Measurements from ENCODE around the gene HES7. TPM values are rescaled to one million over a fixed set of nuclear protein-coding genes. Genes with fewer than 3 reads are reported as not detected.

Gene HES7
- total RNA-seq, 2 experiments from 2014 or later = 0.52 to 0.53 TPM

GRCh38 chr17:8089728-8090127, 34.2 kb downstream of the HES7 start:
- ATAC-seq (ENCODE audit: poor library complexity) (no peak), DNase-seq (no peak)
- TF ChIP-seq CTCF (IDR thresholded peaks at IDR 0.05) = no peak
- Mint-ChIP-seq H3K27ac (no peak overlapping the region), H3K9me3 (no peaks in the 10 kb centered on the region), H3K27me3 (peaks cover 30% of the 10 kb centered on the region), H3K4me1 (ENCODE audit: low read depth) (peaks cover 10% of the 10 kb centered on the region), H3K4me3 (no peak overlapping the region), H3K36me3 (ENCODE audit: low read depth) (no peaks in the 10 kb centered on the region)
- no peaks in the 10 kb centered on the region for H3K9me3 ChIP-seq (ENCODE audit: control insufficient read depth in 1 of 2, insufficient read depth in 1 of 2, low read length in 2 of 2)
- no peak overlapping the region for H3K27ac ChIP-seq (ENCODE audit: low read depth in 1 of 2, low read length in 2 of 2)
- H3K4me3 ChIP-seq (ENCODE audit: low read length) = no peak overlapping the region
- peaks cover 4 to 8% of the 10 kb centered on the region in 2 experiments for H3K27me3 ChIP-seq (ENCODE audit: control insufficient read depth in 1 of 2, insufficient read depth in 2 of 2, low read length in 2 of 2)
- no peaks in the 10 kb centered on the region for H3K36me3 ChIP-seq (ENCODE audit: insufficient read depth, low read length)
- H3K4me1 ChIP-seq (ENCODE audit: insufficient read depth, low read length) = peaks cover 9% of the 10 kb centered on the region
- intact Hi-C loops (cut with DNase I, micrococcal nuclease) = no loop called here
- CTCF ChIA-PET = interaction anchor here (2.4 kb wide), 1 partner anchor 29 kb away, joined by 6 read pairs; the partner anchor contains the start of gene ALOXE3
- POLR2A ChIA-PET = interaction anchor here (2.5 kb wide), 1 partner anchor 29 kb away, joined by 6 read pairs; the partner anchor contains the start of gene ALOXE3

GRCh38 chr17:8087952-8088230, 36.0 kb downstream of the HES7 start:
- no peak for ATAC-seq (ENCODE audit: poor library complexity)
- TF ChIP-seq CTCF (IDR thresholded peaks at IDR 0.05) = no peak
- Histone ChIP-seq H3K27ac (ENCODE audit: low read depth in 1 of 2, low read length in 2 of 2) (no peak overlapping the region), H3K4me3 (ENCODE audit: low read length) (no peak overlapping the region), H3K4me1 (ENCODE audit: insufficient read depth, low read length) (no peaks in the 10 kb centered on the region), H3K36me3 (ENCODE audit: insufficient read depth, low read length) (no peaks in the 10 kb centered on the region), H3K9me3 (ENCODE audit: control insufficient read depth in 1 of 2, insufficient read depth in 1 of 2, low read length in 2 of 2) (no peaks in the 10 kb centered on the region), H3K27me3 (ENCODE audit: control insufficient read depth in 1 of 2, insufficient read depth in 2 of 2, low read length in 2 of 2) (peaks cover 4 to 8% of the 10 kb centered on the region in 2 experiments)
- H3K36me3 Mint-ChIP-seq (ENCODE audit: low read depth) = no peaks in the 10 kb centered on the region
- H3K27ac Mint-ChIP-seq = no peak overlapping the region
- POLR2A ChIA-PET = interaction anchor here (0.8 kb wide), 1 partner anchor 86 kb away, joined by 3 read pairs; no protein-coding TSS in a partner anchor
- H3K4me3 Mint-ChIP-seq = no peak overlapping the region
- intact Hi-C loops (cut with DNase I, micrococcal nuclease) = no loop called here
- peaks cover 26% of the 10 kb centered on the region for H3K27me3 Mint-ChIP-seq
- H3K4me1 Mint-ChIP-seq (ENCODE audit: low read depth) = no peaks in the 10 kb centered on the region
- no peaks in the 10 kb centered on the region for H3K9me3 Mint-ChIP-seq
- no peak for DNase-seq
- CTCF ChIA-PET = interaction anchor here (1.8 kb wide), 1 partner anchor 14 kb away, joined by 6 read pairs; no protein-coding TSS in a partner anchor

GRCh38 chr17:8087075-8087951, 36.6 kb downstream of the HES7 start, which contains the start of gene ALOX12B:
ALOX12B (minus strand) TSS chr17:8087716; CDS start chr17:8087442, 274 bp downstream.
- ATAC-seq (ENCODE audit: poor library complexity) = no peak
- H3K27me3 ChIP-seq (ENCODE audit: control insufficient read depth in 1 of 2, insufficient read depth in 2 of 2, low read length in 2 of 2) = peaks cover 4 to 6% of the 10 kb centered on the region in 2 experiments
- Mint-ChIP-seq H3K36me3 (ENCODE audit: low read depth) (no peaks in the 10 kb centered on the region), H3K27ac (no peak within 1 kb of the TSS), H3K4me1 (ENCODE audit: low read depth) (no peaks in the 10 kb centered on the region), H3K9me3 (no peaks in the 10 kb centered on the region), H3K27me3 (peaks cover 26% of the 10 kb centered on the region), H3K4me3 (no peak within 1 kb of the TSS)
- no peaks in the 10 kb centered on the region for H3K36me3 ChIP-seq (ENCODE audit: insufficient read depth, low read length)
- CTCF ChIA-PET = interaction anchor here (1.8 kb wide), 1 partner anchor 14 kb away, joined by 6 read pairs; no protein-coding TSS in a partner anchor
- no peak within 1 kb of the TSS for H3K27ac ChIP-seq (ENCODE audit: low read depth in 1 of 2, low read length in 2 of 2)
- no peak for TF ChIP-seq CTCF (IDR thresholded peaks at IDR 0.05)
- H3K4me3 ChIP-seq (ENCODE audit: low read length) = no peak within 1 kb of the TSS
- H3K9me3 ChIP-seq (ENCODE audit: control insufficient read depth in 1 of 2, insufficient read depth in 1 of 2, low read length in 2 of 2) = no peaks in the 10 kb centered on the region
- no peaks in the 10 kb centered on the region for H3K4me1 ChIP-seq (ENCODE audit: insufficient read depth, low read length)
- POLR2A ChIA-PET = no interaction called here
- no peak for DNase-seq
- intact Hi-C loops (cut with DNase I, micrococcal nuclease) = no loop called here

Data from CD4-positive, alpha-beta T cell (primary cell).